ENCODE results near the gene HVCN1. TPM values are rescaled to one million over a fixed set of nuclear protein-coding genes. Genes with fewer than 3 reads are reported as not detected.
"Not testable (repeated sequence)": the region's sequence is repeated elsewhere in the genome, so short reads cannot be mapped to it uniquely, and the experiment has no call there.

The HVCN1 gene
- polyA plus RNA-seq, 4 donors, result 9.5 to 15.7 (median 11.3) TPM

GRCh38 chr12:110668480-110669192 lies 20.3 kb downstream of the HVCN1 start:
- no peak for DNase-seq (ENCODE audit: low read depth in 4 of 4, low spot score in 3 of 4)

GRCh38 chr12:110667671-110668070 lies 21.2 kb downstream of the HVCN1 start:
- no peak for DNase-seq (ENCODE audit: low read depth in 4 of 4, low spot score in 3 of 4)

GRCh38 chr12:110666892-110667291 lies 22.0 kb downstream of the HVCN1 start:
- no peak for DNase-seq (ENCODE audit: low read depth in 4 of 4, low spot score in 3 of 4)

GRCh38 chr12:110661337-110661972 lies 27.5 kb downstream of the HVCN1 start:
- DNase-seq (ENCODE audit: low read depth in 4 of 4, low spot score in 3 of 4), result no peak

GRCh38 chr12:110658878-110659277 lies 30.0 kb downstream of the HVCN1 start:
- DNase-seq (ENCODE audit: low read depth in 4 of 4, low spot score in 3 of 4), result no peak

- no peak for DNase-seq (ENCODE audit: low read depth in 4 of 4, low spot score in 3 of 4)
These were observed 30.7 kb downstream of the HVCN1 start for GRCh38 chr12:110658242-110658641.

- DNase-seq (ENCODE audit: low read depth in 4 of 4, low spot score in 3 of 4), result no peak
These were observed 31.2 kb downstream of the HVCN1 start for GRCh38 chr12:110657747-110658146.

GRCh38 chr12:110656071-110656655 lies 32.8 kb downstream of the HVCN1 start:
- no peak for DNase-seq (ENCODE audit: low read depth in 4 of 4, low spot score in 3 of 4)

- not testable (repeated sequence) for DNase-seq (ENCODE audit: low read depth in 4 of 4, low spot score in 3 of 4)
These were observed 34.7 kb downstream of the HVCN1 start for GRCh38 chr12:110654238-110654637.

- peak in 2 of 4 donors; percentile 10 to 21 for DNase-seq (ENCODE audit: low read depth in 4 of 4, low spot score in 3 of 4)
These were observed 39.5 kb downstream of the HVCN1 start for GRCh38 chr12:110649341-110649847.

GRCh38 chr12:110647631-110648040 lies 41.3 kb downstream of the HVCN1 start:
- no peak for DNase-seq (ENCODE audit: low read depth in 4 of 4, low spot score in 3 of 4)

GRCh38 chr12:110641521-110641920 lies 47.4 kb downstream of the HVCN1 start:
- DNase-seq (ENCODE audit: low read depth in 4 of 4, low spot score in 3 of 4), result peak in 2 of 4 donors; percentile 6 to 12

GRCh38 chr12:110640275-110641025 lies 48.5 kb downstream of the HVCN1 start:
- DNase-seq (ENCODE audit: low read depth in 4 of 4, low spot score in 3 of 4), result no peak

- no peak for DNase-seq (ENCODE audit: low read depth in 4 of 4, low spot score in 3 of 4)
These were observed 49.4 kb downstream of the HVCN1 start for GRCh38 chr12:110639336-110640141.

- DNase-seq (ENCODE audit: low read depth in 4 of 4, low spot score in 3 of 4), result no peak
These were observed 50.1 kb downstream of the HVCN1 start for GRCh38 chr12:110638796-110639195.

- DNase-seq (ENCODE audit: low read depth in 4 of 4, low spot score in 3 of 4), result no peak
These were observed 51.0 kb downstream of the HVCN1 start for GRCh38 chr12:110637869-110638441.

- no peak for DNase-seq (ENCODE audit: low read depth in 4 of 4, low spot score in 3 of 4)
These were observed 52.4 kb downstream of the HVCN1 start for GRCh38 chr12:110636516-110636915.

- DNase-seq (ENCODE audit: low read depth in 4 of 4, low spot score in 3 of 4), result no peak
These were observed 53.9 kb downstream of the HVCN1 start for GRCh38 chr12:110635055-110635454.

- DNase-seq (ENCODE audit: low read depth in 4 of 4, low spot score in 3 of 4), result no peak
These were observed 61.3 kb downstream of the HVCN1 start for GRCh38 chr12:110627500-110628195.

Data from left renal pelvis (tissue), 4 donors.